Heart right ventricle (tissue), 16 donors: ENCODE results near the gene SLC9A6. TPM values are rescaled to one million over a fixed set of nuclear protein-coding genes. Genes with fewer than 3 reads are reported as not detected.

Source experiments
- ATAC-seq, 8 donors: fragments of 200-7000 bp; cut with Tn5 transposase; one replicate each; pipeline ENCODE4 v1.9.1; 2020; ENCODE audit warnings: mild to moderate bottlenecking in 8 of 8, moderate library complexity in 8 of 8, moderate number of reproducible peaks in 1 of 8
- DNase-seq, 2 donors: peaks; one replicate each; pipeline ENCODE4 v3.0.0-alpha.2; 2020
- H3K27ac ChIP-seq, 10 donors: fragments of 200-600 bp; sonication (generic) in 2 of 10; one replicate each; pipeline versions ENCODE4 v1.5.0 to v1.8.0; 2020 to 2022; ENCODE audit warnings: mild to moderate bottlenecking in 3 of 10
- H3K27me3 ChIP-seq, 7 donors: fragments of 200-600 bp; one replicate each; pipeline ENCODE4 v1.8.0; 2021 to 2022; ENCODE audit warnings: mild to moderate bottlenecking in 2 of 7
- H3K36me3 ChIP-seq, 9 donors: fragments of 200-600 bp; sonication (generic) in 1 of 9; one replicate each; pipeline versions ENCODE4 v1.5.0 to v1.8.0; 2020 to 2022; ENCODE audit warnings: mild to moderate bottlenecking in 2 of 9
- H3K4me1 ChIP-seq, 9 donors: fragments of 200-600 bp; sonication (generic) in 1 of 9; one replicate each; pipeline versions ENCODE4 v1.5.0 to v1.8.0; 2020 to 2022; ENCODE audit warnings: mild to moderate bottlenecking in 4 of 9
- H3K4me3 ChIP-seq, 10 donors: fragments of 200-600 bp; sonication (generic) in 2 of 10; one replicate each; pipeline versions ENCODE4 v1.5.0 to v1.8.0; 2020 to 2022; ENCODE audit warnings: mild to moderate bottlenecking in 7 of 10, moderate library complexity in 2 of 10
- H3K9me3 ChIP-seq, 11 donors: fragments of 200-600 bp in 10 of 11; sonication (generic) in 2 of 11; one replicate each; pipeline versions ENCODE4 v1.5.0 to v1.8.0; 2013 to 2022; ENCODE audit warnings: mild to moderate bottlenecking in 2 of 11, control low read depth in 1 of 11, moderate library complexity in 1 of 11
- CTCF ChIP-seq, 9 donors: fragments of 200-600 bp; sonication (generic) in 2 of 9; IDR thresholded peaks; one replicate each; pipeline versions ENCODE4 v1.5.0 to v1.8.0; 2021 to 2022; ENCODE audit warnings: antibody characterized with exemption in 9 of 9, mild to moderate bottlenecking in 5 of 9, moderate library complexity in 1 of 9
- WGBS, 2 donors: extraction: QIAGEN DNeasy Blood & Tissue Kit; methylation state at CpG; one replicate each; pipeline ENCODE4 v1.1.7; 2013; ENCODE audit warnings: inconsistent platforms in 1 of 2; 5-methylcytosine and 5-hydroxymethylcytosine counted together
- intact Hi-C, 10 donors: fragments of 100-400 bp; cut with DNase I; formaldehyde crosslinking; loops; one replicate each; pipeline versions ENCODE4 v1.11.1 to v1.14.2; 2022
- long read RNA-seq, 3 donors: library from polyadenylated mRNA; unstranded; transcript quantifications; one replicate each; pipeline ENCODE4 v2.0.0, GENCODE V29; 2020 to 2021
- polyA plus RNA-seq, 2 donors: library from polyadenylated mRNA; stranded (reverse); fragments of 200-250 nt; gene quantifications; one replicate each; pipeline ENCODE4 v1.2.3, GENCODE V29; 2013
- total RNA-seq, 10 donors: library from RNA; stranded (reverse); fragmentation: NEBNext Ultra II Directional in 3 of 10; extraction: Animal tissue kit (Norgen Biotek cat#: 25700) in 3 of 10; gene quantifications; one replicate each; pipeline versions ENCODE4 v1.2.1 to v1.2.4, GENCODE V29; 2021 to 2023
- donor health status: Arrhythmogenic right ventricular cardiomyopathy.
- donor health status: ischemic (EF 13 %, LVEDD 7.1; RV severe dilation, severe dysfunction).
- donor health status: healthy with polysubstance abuse.
- donor health status: DM: no; HTN: yes; CAD: no.
- donor health status: DM: no; HTN: no; CAD: no.
- donor health status: ischemic (EF 25% LVEDD 6.9; RV normal size, moderate dysfunction).
- donor health status: ischemic (EF 25% LVEDD 5.7; RV mildly dilated, moderate dysfunction).
- donor health status: healthy.
- donor health status: DM: yes; HTN: yes; CAD: no.
- donor health status: Ischemic cardiomyopathy.
- donor health status: ischemic (EF 35%, LVEDD 5.7; RV mildly dilated, moderate dysfunction).
- donor health status: nonischemic (EF 11% LVEDD 7.7; RV severe dilation, severe dysfunction).
- donor health status: DM: yes; HTN: yes; CAD: no.
- donor health status: PGD.
- donor health status: ischemic (EF 29% LVEDD 5.4; RV normal size, mild dysfunction).
- donor health status: nonischemic (EF 23%, LVEDD 6.1; RV moderate dilation, normal function).

The SLC9A6 gene
- total RNA-seq (10 to 100 TPM; 12.9 to 18.5 (median 15.0) TPM), polyA plus RNA-seq (10 to 100 TPM; 11.7 to 12.2 TPM)
- long read RNA-seq, donor 1, full-length matches to known transcripts: 25 of 41 reads
- long read RNA-seq, donor 1, partial matches to known transcripts: 2 of 41 reads
- long read RNA-seq, donor 1, other reads (novel, unspliced or antisense): 14 of 41 reads
- long read RNA-seq, donor 2, full-length matches to known transcripts: 29 of 39 reads
- long read RNA-seq, donor 2, partial matches to known transcripts: 0 of 39 reads
- long read RNA-seq, donor 2, other reads (novel, unspliced or antisense): 10 of 39 reads
- long read RNA-seq, donor 3, full-length matches to known transcripts: 23 of 47 reads
- long read RNA-seq, donor 3, partial matches to known transcripts: 9 of 47 reads
- long read RNA-seq, donor 3, other reads (novel, unspliced or antisense): 15 of 47 reads

DNA sequence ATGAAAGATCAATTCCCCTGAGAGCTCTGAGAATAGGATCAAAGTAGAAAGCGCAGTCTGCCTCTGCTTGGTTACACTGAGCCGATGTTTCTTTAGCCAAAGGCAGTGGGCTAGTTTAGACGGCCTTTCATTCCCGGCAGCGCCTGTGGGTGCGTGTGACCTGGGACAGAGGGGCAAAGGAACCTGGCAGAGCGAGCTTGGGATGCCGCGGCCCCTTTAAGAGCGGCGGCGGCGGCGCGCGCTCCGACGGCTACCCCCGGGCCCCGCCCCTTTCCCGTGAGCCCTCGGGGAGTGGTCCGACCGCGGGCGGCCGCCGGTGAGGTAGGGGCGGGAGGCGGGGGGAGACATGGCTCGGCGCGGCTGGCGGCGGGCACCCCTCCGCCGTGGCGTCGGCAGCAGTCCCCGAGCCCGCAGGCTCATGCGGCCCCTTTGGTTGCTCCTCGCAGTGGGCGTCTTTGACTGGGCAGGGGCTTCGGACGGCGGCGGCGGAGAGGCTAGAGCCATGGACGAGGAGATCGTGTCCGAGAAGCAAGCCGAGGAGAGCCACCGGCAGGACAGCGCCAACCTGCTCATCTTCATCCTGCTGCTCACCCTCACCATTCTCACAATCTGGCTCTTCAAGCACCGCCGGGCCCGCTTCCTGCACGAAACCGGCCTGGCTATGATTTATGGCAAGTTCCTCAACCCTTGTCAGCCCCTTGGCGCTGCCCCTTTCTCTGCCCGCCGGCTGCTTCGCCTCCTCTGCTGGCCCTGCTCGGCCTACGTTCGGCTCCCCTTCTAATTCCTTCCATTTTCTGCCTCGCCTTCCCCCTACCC, at the start of gene SLC9A6:
Gene SLC9A6 (plus strand): TSS at position 279 of the 816 bp plus-strand sequence. CDS start 224 bp downstream, at position 503.
- ATAC-seq: peak; percentile 94 to 98 (median 96)
- WGBS, 2 donors: 0 to 1% methylated on average over 43 to 64 of the region's 68 CpGs
- Histone ChIP-seq H3K27ac (peak within 1 kb of the TSS; percentile 24 to 88 (median 77)), H3K27me3 (no peaks in the 10 kb centered on the region), H3K36me3 (no peaks in the 10 kb centered on the region), H3K9me3 (no peaks in the 10 kb centered on the region), H3K4me1 (peaks cover 0 to 28% (median 8%) of the 10 kb centered on the region in 9 donors), H3K4me3 (peak within 1 kb of the TSS; percentile 60 to 87 (median 76))
- peak; percentile 69 to 81 for DNase-seq
- intact Hi-C loops: no loop called here
- TF ChIP-seq CTCF (IDR thresholded peaks at IDR 0.05): no peak

- peaks cover 0 to 4% (median 0%) of the 10 kb centered on the region in 11 donors for H3K9me3 ChIP-seq
- H3K4me1 ChIP-seq: no peaks in the 10 kb centered on the region
- 91 to 97% methylated on average over 2 of the region's 2 CpGs for WGBS, 2 donors
- no peak for ATAC-seq
- peaks cover 0 to 3% (median 0%) of the 10 kb centered on the region in 9 donors for H3K36me3 ChIP-seq
- no peak overlapping the region for H3K4me3 ChIP-seq
- no peak overlapping the region for H3K27ac ChIP-seq
- no peak for TF ChIP-seq CTCF (IDR thresholded peaks at IDR 0.05)
- no peaks in the 10 kb centered on the region for H3K27me3 ChIP-seq
- intact Hi-C loops: no loop called here
- no peak for DNase-seq
Measured at GRCh38 chrX:135944486-135944885, 40.7 kb upstream of the SLC9A6 start.

DNA sequence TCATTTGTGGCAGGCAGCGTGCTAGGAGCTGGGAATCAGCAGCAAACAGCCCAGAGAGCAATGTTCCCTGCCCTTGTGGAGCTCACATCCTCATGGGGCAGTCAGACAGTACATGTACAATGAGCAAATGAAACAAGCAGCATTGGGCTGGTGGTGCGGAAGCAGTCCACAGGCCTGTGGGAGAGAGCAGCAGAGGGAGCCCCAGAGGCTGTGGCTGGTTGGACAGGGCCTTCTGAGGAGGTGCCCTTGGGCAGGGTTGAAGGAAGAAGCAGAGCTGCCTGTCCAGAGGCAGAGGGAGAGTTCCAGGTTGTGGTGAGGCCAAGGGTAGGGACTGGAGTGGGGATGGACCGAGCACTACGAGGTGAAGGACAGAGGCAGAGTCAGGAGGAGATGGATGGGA, 33.9 kb upstream of the SLC9A6 start:
- ATAC-seq: no peak
- H3K36me3 ChIP-seq: no peaks in the 10 kb centered on the region
- 85 to 92% methylated on average over 4 of the region's 4 CpGs for WGBS, 2 donors
- DNase-seq: no peak
- no peak overlapping the region for H3K27ac ChIP-seq
- H3K9me3 ChIP-seq: no peaks in the 10 kb centered on the region
- TF ChIP-seq CTCF (IDR thresholded peaks at IDR 0.05): no peak
- H3K4me1 ChIP-seq: no peaks in the 10 kb centered on the region
- H3K4me3 ChIP-seq: no peak overlapping the region
- intact Hi-C loops: no loop called here
- H3K27me3 ChIP-seq: peaks cover 0 to 6% (median 0%) of the 10 kb centered on the region in 7 donors

DNA sequence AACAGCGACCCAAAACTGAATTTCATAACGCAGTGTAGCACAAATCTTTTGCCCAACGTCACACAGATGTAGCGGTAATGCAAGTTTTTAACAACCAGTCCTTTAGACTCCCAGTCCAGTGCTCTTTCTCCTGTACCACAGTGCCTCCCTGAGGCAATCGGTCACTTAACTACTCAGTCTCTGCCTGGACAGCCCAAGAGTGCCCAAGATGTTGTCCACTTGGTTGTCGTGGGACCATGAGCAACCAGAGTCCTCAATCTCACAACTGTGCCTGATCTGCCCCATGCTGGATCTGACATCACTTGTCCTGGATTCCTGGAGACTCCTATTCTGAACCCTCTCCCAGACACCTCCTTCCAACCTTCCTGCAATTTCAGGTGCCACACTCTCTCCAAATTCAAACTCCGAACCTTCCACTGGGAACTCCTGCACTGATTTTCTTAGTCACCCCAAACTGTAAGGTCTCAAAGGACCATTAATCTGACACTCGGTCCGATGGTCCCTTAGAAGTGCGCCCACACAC, 12.1 kb upstream of the SLC9A6 start:
- WGBS, 2 donors: 3% methylated on average over 10 of the region's 10 CpGs
- Histone ChIP-seq H3K4me3 (peak overlapping the region; percentile 64 to 90 (median 80)), H3K36me3 (peaks cover 0 to 9% (median 0%) of the 10 kb centered on the region in 9 donors), H3K9me3 (no peaks in the 10 kb centered on the region), H3K27me3 (no peaks in the 10 kb centered on the region), H3K4me1 (peaks cover 0 to 24% (median 16%) of the 10 kb centered on the region in 9 donors), H3K27ac (peak overlapping the region; percentile 80 to 96 (median 92))
- ATAC-seq (peak in 6 of 8 donors; percentile 20 to 65 (median 56)), DNase-seq (no peak)
- peak in 1 of 9 donors; percentile 11 for TF ChIP-seq CTCF (IDR thresholded peaks at IDR 0.05)
- intact Hi-C loops: loop anchor here in 1 of 10 donors (2.0 kb wide), 1 partner anchor 524 kb away; the partner anchor contains the start of gene HTATSF1
